HG03575 (cell line): ENCODE measurements around the gene TRPV5.

Experiments
- ATAC-seq: cut with Tn5 transposase; IDR thresholded peaks from one replicate; pipeline ENCODE4 v1.9.1; 2021; ENCODE audit not compliant: unreplicated experiment, insufficient number of reproducible peaks, low FRiP score; ENCODE audit errors: extremely low read depth

The TRPV5 gene

DNA sequence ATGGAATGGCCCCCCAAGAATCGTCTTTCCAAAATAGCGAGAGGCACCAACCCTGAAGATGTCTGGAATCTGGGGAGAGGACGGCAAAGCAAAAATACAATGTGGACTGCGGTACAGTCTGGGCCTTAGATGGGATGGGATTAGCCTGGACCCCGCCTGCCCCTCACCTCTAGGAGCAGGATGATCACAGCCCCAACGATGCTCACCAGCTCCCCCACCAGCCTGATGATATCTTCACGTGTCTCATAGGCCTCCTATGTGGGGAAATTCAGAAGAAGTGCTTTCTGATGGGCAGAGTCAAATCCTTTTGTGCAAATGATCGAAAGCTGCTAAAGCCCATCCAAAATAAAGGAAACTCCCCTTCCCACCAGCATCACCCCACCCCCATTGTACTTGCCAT is 18.2 kb downstream of the TRPV5 start:
- ATAC-seq: no peak

- no peak for ATAC-seq
These were observed 19.4 kb downstream of the TRPV5 start for GRCh38 chr7:142914121-142914520.

DNA sequence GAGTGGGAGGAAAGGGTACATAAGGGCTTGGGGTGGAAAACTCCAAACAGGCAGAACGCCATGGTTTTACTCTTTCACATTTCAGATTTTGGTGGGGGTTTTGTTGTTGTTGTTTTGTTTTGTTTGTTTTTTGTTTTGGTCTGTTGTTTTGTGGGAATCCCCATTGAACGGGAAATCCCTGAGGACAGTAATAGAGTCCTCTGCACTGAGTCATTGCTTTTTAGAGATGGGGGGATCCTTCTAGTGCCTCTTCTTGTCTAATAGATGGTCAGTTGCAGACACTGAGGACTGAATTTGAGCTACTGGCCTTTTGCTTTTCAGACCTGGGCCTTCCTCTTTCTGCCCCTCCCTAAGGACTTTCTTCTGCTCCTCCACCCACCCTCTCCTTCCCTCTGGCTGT is 20.0 kb downstream of the TRPV5 start:
- no peak for ATAC-seq

DNA sequence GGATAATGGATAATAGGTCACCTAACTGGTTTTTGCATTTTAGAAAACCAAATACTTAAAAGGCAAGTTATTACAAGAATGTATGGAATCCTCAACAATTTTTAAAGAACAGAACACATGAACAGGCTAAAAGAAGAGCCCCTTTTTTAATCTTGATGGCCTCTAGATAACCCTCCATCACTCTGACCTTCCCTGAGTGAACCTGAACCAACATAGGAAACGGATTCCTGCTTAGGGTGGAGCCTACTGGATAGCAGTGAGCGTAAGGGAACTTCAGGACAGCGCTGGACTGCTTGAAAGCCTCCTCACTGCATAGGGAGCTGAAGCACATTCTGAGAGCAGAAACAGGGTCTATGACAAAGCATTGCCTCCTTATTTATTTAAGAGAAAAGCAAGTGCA is 20.5 kb downstream of the TRPV5 start:
- ATAC-seq: no peak

DNA sequence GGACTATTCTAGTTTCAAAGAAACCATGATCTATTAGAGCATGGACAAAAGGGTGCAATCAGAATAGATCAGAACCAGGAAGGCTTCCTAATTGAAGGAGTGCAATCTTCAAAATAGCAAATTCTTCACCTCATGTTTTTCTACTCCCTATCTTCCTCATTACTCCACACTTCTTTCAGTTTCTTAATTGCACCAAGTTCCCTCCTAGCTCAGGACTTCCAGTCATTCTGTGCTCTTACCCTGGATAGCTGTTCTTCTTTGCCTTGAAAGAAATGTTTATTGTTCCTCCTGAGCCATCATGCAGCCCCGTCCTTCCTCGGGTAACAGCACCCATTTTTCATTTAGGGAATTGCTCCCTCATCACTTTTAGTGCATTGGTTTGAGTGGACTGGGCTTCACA is 23.1 kb downstream of the TRPV5 start:
- ATAC-seq: no peak

DNA sequence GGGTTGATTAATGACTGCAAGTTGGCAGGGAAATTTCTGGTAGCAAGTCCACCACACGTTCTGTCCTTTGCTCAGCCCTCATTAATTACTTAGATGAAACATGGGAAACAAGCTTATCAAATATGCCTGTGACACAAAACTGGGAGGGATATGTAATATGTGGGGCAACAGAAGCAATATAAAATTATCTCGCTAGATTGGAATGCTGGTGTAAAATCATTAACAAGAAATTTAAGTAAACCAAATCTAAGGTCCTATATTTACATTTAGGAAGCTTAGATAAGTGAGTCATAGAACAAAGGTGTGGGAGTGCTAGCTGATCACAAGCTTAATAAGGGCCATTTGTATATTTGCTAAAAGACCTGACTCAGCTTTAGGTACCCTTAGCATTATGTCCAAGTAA is 23.5 kb downstream of the TRPV5 start:
- ATAC-seq: no peak

- no peak for ATAC-seq
These were observed 24.3 kb downstream of the TRPV5 start for GRCh38 chr7:142908921-142909890.

DNA sequence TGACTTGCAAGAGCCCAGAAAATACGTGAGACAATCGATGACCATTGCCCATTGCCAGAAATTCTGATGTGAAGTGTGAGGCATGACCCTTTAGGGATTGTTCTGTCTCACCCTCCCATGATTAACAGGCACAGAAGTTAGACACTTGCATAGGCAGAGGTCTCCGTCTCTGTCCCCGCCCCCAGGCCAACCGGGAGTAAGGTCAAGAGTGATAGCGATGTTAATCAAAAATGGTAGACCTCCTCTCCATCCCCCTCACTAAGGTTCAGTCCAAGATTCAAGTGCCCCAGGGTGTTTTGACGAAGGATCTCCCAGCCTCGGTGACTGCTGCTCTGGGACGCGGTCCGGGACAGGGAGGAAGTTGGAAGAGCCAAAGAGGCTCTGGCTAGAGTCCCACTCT is 25.3 kb downstream of the TRPV5 start:
- ATAC-seq: no peak

- no peak for ATAC-seq
These were observed 26.9 kb downstream of the TRPV5 start for GRCh38 chr7:142906643-142907042.

- no peak for ATAC-seq
These were observed 27.8 kb downstream of the TRPV5 start for GRCh38 chr7:142905759-142906158.

GRCh38 chr7:142904128-142904527 is 29.4 kb downstream of the TRPV5 start:
- no peak for ATAC-seq

DNA sequence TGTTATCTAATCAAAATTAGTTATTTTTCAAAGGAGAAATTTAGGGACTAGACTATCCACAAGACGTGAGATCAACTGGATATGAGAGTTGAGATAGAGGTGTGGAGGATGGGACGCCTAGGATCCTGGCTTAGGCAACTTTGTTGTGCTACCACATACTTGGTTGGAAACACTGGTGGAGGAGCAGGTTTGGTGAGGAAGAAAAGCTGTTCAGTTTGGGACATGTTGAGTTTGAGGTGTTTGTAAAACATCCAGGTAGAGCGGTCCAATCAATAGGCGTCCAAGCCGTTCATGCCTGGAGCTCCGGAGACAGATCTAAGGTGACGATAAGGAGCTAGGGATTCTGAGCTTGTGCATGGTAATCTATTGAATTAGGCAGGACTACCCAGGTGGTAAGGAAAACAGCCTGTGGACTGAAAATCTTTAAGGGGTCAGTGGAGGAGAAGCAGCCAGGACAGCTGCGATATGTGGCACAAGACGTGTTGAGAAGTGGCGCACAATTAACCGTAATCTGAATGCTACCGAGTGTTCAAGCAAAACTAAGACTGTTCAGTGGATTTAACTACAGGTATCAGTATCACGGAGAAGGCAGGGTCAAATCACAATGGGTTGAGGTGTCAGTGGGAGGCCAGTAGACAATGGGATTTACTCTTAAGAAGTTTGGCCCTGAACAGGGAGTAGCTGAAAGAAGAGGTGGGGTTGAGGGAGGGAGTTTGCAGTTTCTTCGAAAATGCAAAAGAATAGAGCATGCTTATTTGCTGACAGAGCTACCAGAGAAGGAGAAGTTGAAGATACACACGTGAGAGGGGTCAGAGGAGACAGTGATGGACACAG is 31.9 kb downstream of the TRPV5 start:
- ATAC-seq: no peak

DNA sequence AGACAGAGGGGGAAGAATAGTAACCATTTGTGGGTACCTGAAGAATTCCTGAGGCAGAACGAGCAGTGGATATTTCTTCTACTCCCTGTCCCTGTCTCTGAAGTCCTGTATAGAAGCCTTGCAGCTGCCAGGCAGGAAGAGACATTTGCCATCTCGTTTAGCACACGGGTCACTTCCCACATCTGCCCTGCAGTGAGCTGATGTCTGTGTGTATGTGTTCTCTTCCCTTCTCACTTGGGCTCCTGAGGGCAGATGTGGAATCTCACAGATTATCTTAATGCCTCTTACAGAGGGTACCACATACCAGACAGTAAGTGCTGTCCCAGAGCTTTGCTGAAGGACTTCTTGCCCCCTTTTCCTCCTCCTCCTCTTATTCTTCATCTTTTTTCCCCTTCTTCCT is 33.9 kb downstream of the TRPV5 start:
- no peak for ATAC-seq

- no peak for ATAC-seq
These were observed 35.0 kb downstream of the TRPV5 start for GRCh38 chr7:142898377-142899170.

- no peak for ATAC-seq
These were observed 35.9 kb downstream of the TRPV5 start for GRCh38 chr7:142897691-142898090.

DNA sequence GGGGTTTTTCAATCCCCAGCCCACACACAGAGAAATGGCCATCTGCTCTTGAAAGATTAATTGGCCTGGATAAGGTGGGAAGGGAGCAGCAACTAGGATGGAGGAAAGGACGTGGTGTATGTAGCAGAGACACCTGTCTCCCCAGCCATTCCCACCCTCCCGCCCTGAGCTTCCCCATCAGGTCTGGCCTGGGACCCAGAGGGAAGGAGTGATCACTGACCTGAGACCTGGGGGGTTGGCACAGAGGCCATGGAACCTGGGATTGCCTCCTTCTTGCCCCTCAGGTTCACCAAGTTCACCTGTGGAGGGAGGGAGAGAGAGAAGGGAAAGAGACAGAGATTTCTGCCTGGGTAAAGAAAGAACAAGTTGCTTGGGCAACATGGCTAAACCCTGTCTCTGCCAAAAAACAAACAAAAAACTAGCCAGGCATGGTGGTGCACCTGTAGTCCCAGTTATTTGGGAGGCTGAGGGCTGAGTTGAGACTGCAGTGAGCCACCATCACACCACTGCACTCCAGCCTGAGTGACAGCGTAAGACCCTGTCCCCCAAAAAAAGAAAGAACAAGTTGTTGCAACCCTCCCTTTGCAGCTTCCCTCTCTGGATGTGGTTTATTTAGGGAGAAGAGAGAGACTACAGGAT is 36.7 kb downstream of the TRPV5 start:
- ATAC-seq: no peak

DNA sequence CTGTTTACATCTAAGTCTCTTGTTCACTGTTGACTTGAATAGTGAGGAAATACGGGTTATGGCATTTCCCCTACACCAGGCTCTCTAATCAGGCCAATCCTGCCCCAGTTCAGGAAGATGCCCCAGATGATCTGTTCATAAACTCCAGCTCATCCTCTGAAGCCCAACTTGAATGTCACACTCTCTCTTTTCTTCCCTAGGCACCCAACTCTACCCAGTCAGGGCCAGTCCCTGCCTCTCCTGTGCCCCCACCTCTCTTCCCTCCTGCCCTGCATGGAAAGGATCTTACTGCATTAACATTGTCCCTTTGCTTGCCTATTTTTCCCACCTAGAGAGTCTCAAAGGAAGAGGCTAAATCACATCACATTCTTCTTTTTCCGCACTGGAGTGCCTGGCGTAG is 37.4 kb downstream of the TRPV5 start:
- ATAC-seq: no peak

GRCh38 chr7:142894985-142895593 is 38.5 kb downstream of the TRPV5 start:
- ATAC-seq: no peak
